Lower leg skin (tissue), 3 donors: ENCODE data around the gene CDKAL1.

Experiments used
- CTCF ChIP-seq, 3 donors: fragments of 450-650 bp; IDR thresholded peaks; one replicate each; pipeline ENCODE4 v1.5.1; 2016; ENCODE audit warnings: antibody characterized with exemption in 3 of 3, mild to moderate bottlenecking in 3 of 3, moderate library complexity in 2 of 3
- POLR2A ChIP-seq, 2 donors: fragments of 450-650 bp; IDR thresholded peaks; one replicate each; pipeline ENCODE4 v1.6.1; 2016 to 2017; ENCODE audit warnings: antibody characterized with exemption in 2 of 2, mild to moderate bottlenecking in 1 of 2, moderate library complexity in 1 of 2

GRCh38 chr6:20678831-20679352, 144.6 kb downstream of the CDKAL1 start:
- TF ChIP-seq CTCF (IDR thresholded peaks at IDR 0.05) (no peak), POLR2A (IDR thresholded peaks at IDR 0.05) (no peak)
